HepG2 (cell line): ENCODE measurements around the gene LYSET. TPM values are rescaled to one million over a fixed set of nuclear protein-coding genes. Genes with fewer than 3 reads are reported as not detected.
A peak's percentile ranks its signal among the peaks of the same experiment; 100 is the strongest.

Source experiments
- DPF2 ChIP-seq: sonication (generic); formaldehyde crosslinking; IDR thresholded peaks from 2 replicates; pipeline ENCODE4 v1.4.0; 2020; ENCODE audit warnings: mild to moderate bottlenecking, low read depth, missing genetic modification reagents, borderline replicate concordance
- HMGXB3 ChIP-seq: sonication (generic); formaldehyde crosslinking; IDR thresholded peaks from 2 replicates; pipeline ENCODE4 v1.4.0; 2020; ENCODE audit warnings: missing genetic modification reagents, borderline replicate concordance
- LCORL ChIP-seq, 2 experiments: fragments of 450-650 bp in 1 of 2; sonication (generic) in 1 of 2; formaldehyde crosslinking in 1 of 2; IDR thresholded peaks; 2 replicates each; pipeline versions ENCODE4 v1.5.0 to v1.6.1; 2017 to 2020; ENCODE audit warnings: antibody characterized with exemption in 1 of 2, missing genetic modification reagents in 1 of 2
- PBX3 ChIP-seq: sonication (generic); formaldehyde crosslinking; IDR thresholded peaks from 2 replicates; pipeline ENCODE4 v1.8.1; 2023; ENCODE audit warnings: missing genetic modification reagents, inconsistent platforms, borderline replicate concordance
- RELA ChIP-seq: sonication (generic); formaldehyde crosslinking; IDR thresholded peaks from 2 replicates; pipeline ENCODE4 v1.4.0; 2020; ENCODE audit warnings: missing genetic modification reagents
- RNF2 ChIP-seq: fragments of 450-650 bp; conservative IDR thresholded peaks from 2 replicates; pipeline ENCODE4 v1.6.1; 2016; ENCODE audit warnings: low read depth
- RXRB ChIP-seq: IDR thresholded peaks from 2 replicates; pipeline ENCODE4 v1.6.1; 2016; ENCODE audit warnings: borderline replicate concordance, missing genetic modification reagents, missing compliant biosample characterization
- SIX1 ChIP-seq: sonication (generic); formaldehyde crosslinking; IDR thresholded peaks from 2 replicates; pipeline ENCODE4 v1.4.0; 2020; ENCODE audit warnings: missing genetic modification reagents, borderline replicate concordance
- SMYD3 ChIP-seq: sonication (generic); formaldehyde crosslinking; IDR thresholded peaks from 2 replicates; pipeline ENCODE4 v1.8.1; 2023; ENCODE audit warnings: mild to moderate bottlenecking, missing genetic modification reagents
- TAF15 ChIP-seq: fragments of 200-400 bp; formaldehyde crosslinking; IDR thresholded peaks from one replicate; pipeline ENCODE4 v1.6.1; 2018; ENCODE audit warnings: mild to moderate bottlenecking, low read depth, low read length; ENCODE audit not compliant: poor library complexity, severe bottlenecking
- TCF7L2 ChIP-seq: IDR thresholded peaks from 2 replicates; pipeline ENCODE4 v1.6.1; 2011; ENCODE audit warnings: mild to moderate bottlenecking, low read depth, low read length, moderate library complexity
- THAP7 ChIP-seq: sonication (generic); formaldehyde crosslinking; IDR thresholded peaks from 2 replicates; pipeline ENCODE4 v1.8.1; 2023; ENCODE audit warnings: mild to moderate bottlenecking, missing genetic modification reagents
- ZNF558 ChIP-seq: sonication (generic); formaldehyde crosslinking; IDR thresholded peaks from 2 replicates; pipeline ENCODE4 v1.9.0; 2022; ENCODE audit warnings: mild to moderate bottlenecking, missing genetic modification reagents, borderline replicate concordance
- ZNF563 ChIP-seq: sonication (generic); formaldehyde crosslinking; IDR thresholded peaks from 2 replicates; pipeline ENCODE4 v1.8.0; 2022; ENCODE audit warnings: mild to moderate bottlenecking, moderate library complexity, missing genetic modification reagents
- ZNF780A ChIP-seq: sonication (generic); formaldehyde crosslinking; IDR thresholded peaks from 2 replicates; pipeline ENCODE4 v1.8.0; 2022; ENCODE audit warnings: mild to moderate bottlenecking, missing genetic modification reagents, moderate library complexity
- ZNF782 ChIP-seq: sonication (generic); formaldehyde crosslinking; IDR thresholded peaks from 2 replicates; pipeline ENCODE4 v1.4.0; 2020; ENCODE audit warnings: missing genetic modification reagents, mild to moderate bottlenecking, borderline replicate concordance
- polyA plus RNA-seq, 8 experiments: library from polyadenylated mRNA; depleted of rRNA in 3 of 8; stranded (reverse) in 7 of 8; unstranded in 1 of 8; fragments of >200 nt; fragmentation: Illumina TruSeq in 4 of 8; extraction: Trizol in 4 of 8; gene quantifications; 2 replicates each; pipeline versions ENCODE4 v1.2.1 to v1.2.3, GENCODE V29; 2011 to 2016; ENCODE audit warnings: low read depth in 4 of 8, missing spikeins in 1 of 8, mixed read lengths in 1 of 8; ENCODE audit not compliant: insufficient read depth in 1 of 8
- total RNA-seq, 5 experiments: library from RNA; depleted of rRNA; stranded (reverse); fragments of >200 nt; fragmentation: Illumina TruSeq; extraction: Trizol; gene quantifications; 2 replicates each; pipeline ENCODE4 v1.2.3, GENCODE V29; 2016; ENCODE audit warnings: low read depth in 1 of 5

The LYSET gene
- total and polyA plus RNA-seq, 2 of the 13 experiments (the other 11 are each of a cell fraction or from before 2014, with no cell fraction given) = 19.1 to 36.6 TPM

DNA sequence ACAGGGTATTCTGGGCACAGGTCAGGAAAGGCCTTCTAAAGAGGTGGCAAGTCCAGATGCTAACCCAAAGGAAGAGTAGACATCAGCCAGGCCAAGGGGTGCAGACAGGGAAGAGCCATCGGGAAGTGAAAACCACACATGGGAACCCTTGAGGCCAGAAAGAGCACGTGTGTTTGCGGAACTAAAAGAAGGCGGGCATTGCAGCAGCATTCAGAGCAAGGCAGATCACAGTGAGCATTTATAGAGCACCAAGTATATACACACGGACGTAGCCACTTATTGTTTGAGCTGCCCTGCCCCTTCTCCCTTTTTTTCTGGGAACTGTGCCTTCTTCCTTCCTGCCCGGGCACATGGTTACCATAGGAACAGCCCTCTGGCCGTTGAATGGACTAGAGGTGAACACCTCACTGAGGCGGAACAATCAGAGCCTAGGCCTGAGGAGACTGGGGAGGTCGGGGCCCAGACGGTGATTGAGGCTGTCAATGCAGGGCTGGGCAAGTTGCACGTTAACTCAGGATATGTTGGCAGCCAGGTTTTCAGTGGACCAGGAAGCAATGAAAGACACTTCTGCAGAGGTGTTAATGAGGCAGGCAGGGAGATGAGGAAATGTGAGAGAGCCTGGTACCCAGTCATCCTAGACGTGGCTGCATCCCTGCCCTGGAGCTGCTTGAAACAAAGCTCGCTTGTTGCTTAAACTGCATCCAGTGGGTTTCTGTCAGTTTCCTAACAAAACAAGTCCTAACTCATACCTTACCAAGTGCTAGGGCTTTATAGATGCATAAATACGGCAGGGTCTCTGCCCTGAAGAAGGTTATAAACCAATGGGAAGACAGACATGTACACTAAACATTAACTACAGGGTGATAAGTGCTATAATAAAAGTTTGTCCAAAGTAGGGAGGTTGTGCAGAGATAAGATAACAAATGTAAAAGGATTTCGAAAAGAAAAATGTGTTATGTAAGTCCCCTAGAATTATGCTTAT lies 34.6 kb upstream of the LYSET start (continued):
- TF ChIP-seq TAF15 = no peak
- peak; percentile 97 for TF ChIP-seq HMGXB3
- TF ChIP-seq TCF7L2 = no peak
- TF ChIP-seq DPF2 = no peak
- no peak for TF ChIP-seq ZNF563 (CRISPR knock-in tag)
- no peak for TF ChIP-seq SMYD3 (CRISPR knock-in tag)
- no peak; the same call in 1 of the 2 replicates for TF ChIP-seq RXRB (CRISPR knock-in tag)
- no peak for TF ChIP-seq PBX3 (CRISPR knock-in tag)
- no peak for TF ChIP-seq RELA (CRISPR knock-in tag)
- no peak for TF ChIP-seq THAP7 (CRISPR knock-in tag)
- no peak for TF ChIP-seq RNF2
- no peak for TF ChIP-seq LCORL (IDR thresholded peaks at IDR 0.05)
- TF ChIP-seq LCORL (CRISPR knock-in tag; IDR thresholded peaks at IDR 0.05) = no peak
- no peak for TF ChIP-seq ZNF782 (CRISPR knock-in tag)
- no peak for TF ChIP-seq SIX1 (CRISPR knock-in tag)
- TF ChIP-seq ZNF558 (CRISPR knock-in tag) = no peak
- no peak for TF ChIP-seq ZNF780A (CRISPR knock-in tag)
